Hepatocyte (in vitro differentiated cells): ENCODE data around the gene FAM90A1.
"Not testable (repeated sequence)": the region's sequence is repeated elsewhere in the genome, so short reads cannot be mapped to it uniquely, and the experiment has no call there.

Source experiments
- CTCF ChIP-seq: fragments of 200-600 bp; sonication (generic); IDR thresholded peaks from 2 replicates; pipeline ENCODE4 v1.5.1; 2016; ENCODE audit warnings: antibody characterized with exemption, mild to moderate bottlenecking; ENCODE audit not compliant: poor library complexity
- EZH2 ChIP-seq: fragments of 200-600 bp; sonication (generic); IDR thresholded peaks from 2 replicates; pipeline ENCODE4 v1.6.1; 2016; ENCODE audit warnings: antibody characterized with exemption, mild to moderate bottlenecking, borderline replicate concordance
- EZH2phosphoT487 ChIP-seq: fragments of 200-600 bp; sonication (generic); IDR thresholded peaks from one replicate; pipeline ENCODE4 v1.6.1; 2018; ENCODE audit warnings: antibody characterized with exemption, mild to moderate bottlenecking, low read depth, moderate library complexity; ENCODE audit not compliant: unreplicated experiment, severe bottlenecking

GRCh38 chr12:8188088-8188487, 39.3 kb downstream of the FAM90A1 start:
- not testable (repeated sequence) for TF ChIP-seq EZH2, CTCF, EZH2phosphoT487
